ENCODE measurements around the gene ZNF222.

DNA sequence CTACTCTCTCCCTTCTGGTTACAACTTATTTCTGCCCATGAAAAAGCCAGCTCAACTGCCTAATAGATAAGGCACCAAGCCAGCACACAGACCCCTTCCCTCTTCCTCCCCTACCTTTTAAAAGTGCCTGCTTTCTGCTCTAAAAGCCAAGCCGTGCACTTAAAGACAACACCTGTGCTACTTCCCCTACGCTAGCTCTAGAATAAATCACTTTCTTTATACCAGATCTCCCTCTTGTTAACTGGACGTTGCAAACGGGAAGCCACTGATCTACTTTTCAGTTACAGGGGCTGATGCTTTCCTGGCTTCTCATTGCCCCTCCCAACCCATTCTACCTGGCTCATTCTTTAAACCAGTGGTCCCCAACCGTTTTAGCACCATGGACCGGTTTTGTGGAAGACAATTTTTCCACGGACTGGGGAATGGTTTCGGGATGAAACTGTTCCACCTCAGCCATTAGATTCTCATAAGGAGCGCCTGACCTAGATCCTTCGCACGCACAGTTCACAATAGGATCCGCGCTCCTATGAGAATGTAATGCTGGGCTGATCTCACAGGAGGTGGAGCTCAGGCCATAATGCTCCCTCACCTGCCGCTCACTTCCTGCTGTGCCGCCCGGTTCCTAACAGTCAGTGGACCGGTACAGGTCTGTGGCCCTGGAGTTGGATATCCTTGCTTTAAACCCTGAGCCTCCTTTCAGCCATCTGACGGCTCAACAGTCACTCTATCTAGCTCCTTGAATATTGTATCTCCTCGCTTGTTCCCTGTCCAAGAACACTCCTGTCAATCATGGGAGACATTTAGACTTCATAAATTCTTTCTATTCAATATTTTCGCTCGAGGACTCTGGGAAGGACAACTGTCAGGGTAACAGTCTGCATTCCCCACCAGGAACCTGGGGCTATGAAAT, 25.8 kb downstream of the ZNF222 start:
- TF ChIP-seq CREB5 (CRISPR knock-in tag; IDR thresholded peaks at IDR 0.05; ENCODE audit: low read depth) = no peak
- TF ChIP-seq TOX (CRISPR knock-in tag; IDR thresholded peaks at IDR 0.05; ENCODE audit: borderline replicate concordance) = no peak
- no peak for TF ChIP-seq PATZ1 (CRISPR knock-in tag; IDR thresholded peaks at IDR 0.05; ENCODE audit: borderline replicate concordance)
- TF ChIP-seq ARNTL (CRISPR knock-in tag; IDR thresholded peaks at IDR 0.05; ENCODE audit: borderline replicate concordance, low read depth) = no peak
- TF ChIP-seq ESRRG (CRISPR knock-in tag; IDR thresholded peaks at IDR 0.05) = no peak
- no peak for TF ChIP-seq GLIS3 (CRISPR knock-in tag; IDR thresholded peaks at IDR 0.05)
- TF ChIP-seq ZFP3 (CRISPR knock-in tag; IDR thresholded peaks at IDR 0.05) = no peak
- no peak for TF ChIP-seq BACH2 (CRISPR knock-in tag; IDR thresholded peaks at IDR 0.05; ENCODE audit: borderline replicate concordance)
- no peak for TF ChIP-seq ZNF70 (CRISPR knock-in tag; IDR thresholded peaks at IDR 0.05)
- no peak for TF ChIP-seq RARB (CRISPR knock-in tag; IDR thresholded peaks at IDR 0.05)
- no peak for TF ChIP-seq CSDC2 (CRISPR knock-in tag; IDR thresholded peaks at IDR 0.05)
- no peak for TF ChIP-seq ZC3H10 (CRISPR knock-in tag; IDR thresholded peaks at IDR 0.05)
- TF ChIP-seq CSRNP3 (CRISPR knock-in tag; IDR thresholded peaks at IDR 0.05) = no peak
- no peak for TF ChIP-seq TSHZ2 (CRISPR knock-in tag; IDR thresholded peaks at IDR 0.05)

Measured in SK-N-SH treated with all-trans-retinoic acid at 6 μM for 48 hours (cell line).